Endothelial cell of umbilical vein (primary cell): ENCODE measurements around the gene ERG. TPM values are rescaled to one million over a fixed set of nuclear protein-coding genes. Genes with fewer than 3 reads are reported as not detected.

ENCODE experiments used
- BruUV-seq: library from RNA; stranded (reverse); fragments of 400-500 nt; replicated peaks from 2 replicates; lab custom pipeline; 2021; lab: Mats Ljungman, UMichigan
- CTCF ChIA-PET: fragments of 300-600, 350-600 bp; sonication (Branson Sonifier 250); formaldehyde crosslinking; loops from one replicate; lab custom pipeline; 2021; ENCODE audit warnings: antibody characterized with exemption, inconsistent platforms; lab: Charles Lee
- POLR2A ChIA-PET: fragments of 300-600, 350-600 bp; sonication (Branson Sonifier 250); formaldehyde crosslinking; loops from one replicate; lab custom pipeline; 2021; ENCODE audit warnings: antibody characterized with exemption, inconsistent platforms; lab: Charles Lee
- DNase-seq: peaks from one replicate; pipeline ENCODE4 v3.0.0-alpha.2; 2011; ENCODE audit warnings: low read depth, low spot score
- FAIRE-seq: peaks from 2 replicates; lab custom pipeline; 2011; peaks lifted over from hg19 to GRCh38; lab: Jason Lieb, UNC
- H2AFZ ChIP-seq: 2 replicates; pipeline ENCODE4 v1.6.0; 2012; ENCODE audit warnings: low read depth, low read length, control low read depth, inconsistent platforms
- H3K27ac ChIP-seq: 2 replicates; pipeline ENCODE4 v1.5.1; 2011; ENCODE audit warnings: low read depth, mild to moderate bottlenecking, control low read depth, low read length, moderate library complexity; ENCODE audit not compliant: insufficient read depth
- H3K27me3 ChIP-seq, 2 experiments: 2 replicates each; pipeline versions ENCODE4 v1.6.0 to v1.6.1; 2011; ENCODE audit warnings: low read length in 2 of 2, mixed read lengths in 1 of 2; ENCODE audit not compliant: control insufficient read depth in 2 of 2, insufficient read depth in 2 of 2
- H3K36me3 ChIP-seq, 2 experiments: 2 replicates in 1 of 2; 3 replicates in 1 of 2; pipeline ENCODE4 v1.5.1; 2011; ENCODE audit warnings: low read length in 2 of 2, mild to moderate bottlenecking in 1 of 2, moderate library complexity in 1 of 2; ENCODE audit not compliant: control insufficient read depth in 2 of 2, insufficient read depth in 2 of 2; ENCODE audit errors: extremely low read depth in 1 of 2
- H3K4me1 ChIP-seq: 3 replicates; pipeline ENCODE4 v1.5.1; 2011; ENCODE audit warnings: mild to moderate bottlenecking, low read length; ENCODE audit not compliant: control insufficient read depth, insufficient read depth; ENCODE audit errors: extremely low read depth
- H3K4me2 ChIP-seq: 2 replicates; pipeline ENCODE4 v1.6.1; 2011; ENCODE audit warnings: low read length, control low read depth, mixed read lengths; ENCODE audit not compliant: insufficient read depth
- H3K4me3 ChIP-seq, 3 experiments: fragments of 200-600 bp in 1 of 3; sonication (generic), shearing (Covaris generic) in 1 of 3; replicated peaks in 1 of 3; 2 replicates each; pipeline ENCODE4 v1.5.1; 2011 to 2016; ENCODE audit warnings: control low read depth in 3 of 3, low read length in 3 of 3, mild to moderate bottlenecking in 2 of 3, inconsistent platforms in 1 of 3, low read depth in 1 of 3, moderate library complexity in 1 of 3; ENCODE audit not compliant: insufficient read depth in 1 of 3
- H3K79me2 ChIP-seq: 2 replicates; pipeline ENCODE4 v1.6.0; 2012; ENCODE audit warnings: low read length, inconsistent platforms; ENCODE audit not compliant: control insufficient read depth, insufficient read depth
- H3K9ac ChIP-seq: replicated peaks from 2 replicates; pipeline ENCODE3; 2011; ENCODE audit warnings: low read length, control low read depth; ENCODE audit not compliant: insufficient read depth; ENCODE audit errors: extremely low read depth
- H3K9me1 ChIP-seq: replicated peaks from 3 replicates; pipeline ENCODE4 v1.6.0; 2011; ENCODE audit warnings: mild to moderate bottlenecking, low read length; ENCODE audit not compliant: control insufficient read depth, insufficient read depth; ENCODE audit errors: extremely low read depth
- H3K9me3 ChIP-seq: replicated peaks from 2 replicates; pipeline ENCODE4 v1.5.1; 2012; ENCODE audit warnings: low read length, inconsistent platforms; ENCODE audit not compliant: control insufficient read depth, insufficient read depth
- H4K20me1 ChIP-seq: replicated peaks from 2 replicates; pipeline ENCODE3; 2011; ENCODE audit warnings: mild to moderate bottlenecking, low read length; ENCODE audit not compliant: control insufficient read depth, insufficient read depth; ENCODE audit errors: extremely low read depth
- EZH2 ChIP-seq: IDR thresholded peaks from 2 replicates; pipeline ENCODE4 v1.6.1; 2012; ENCODE audit warnings: borderline replicate concordance, low read depth, mild to moderate bottlenecking, moderate library complexity, low read length, inconsistent platforms; ENCODE audit not compliant: severe bottlenecking
- FOS ChIP-seq: IDR thresholded peaks from 2 replicates; pipeline ENCODE4 v1.6.1; 2011; ENCODE audit warnings: mild to moderate bottlenecking, low read length, moderate library complexity, borderline replicate concordance; ENCODE audit not compliant: insufficient read depth
- GATA2 ChIP-seq: IDR thresholded peaks from 2 replicates; pipeline ENCODE4 v1.7.0; 2011; ENCODE audit warnings: low read depth, mild to moderate bottlenecking, moderate library complexity, mixed read lengths, low read length; ENCODE audit not compliant: insufficient read length, insufficient read depth
- JUN ChIP-seq: IDR thresholded peaks from 2 replicates; pipeline ENCODE4 v1.6.1; 2011; ENCODE audit warnings: borderline replicate concordance, low read depth; ENCODE audit not compliant: insufficient read length, insufficient read depth
- MAX ChIP-seq: IDR thresholded peaks from 2 replicates; pipeline ENCODE4 v1.6.1; 2011; ENCODE audit not compliant: insufficient read depth, insufficient read length
- MYC ChIP-seq: IDR thresholded peaks from one replicate; pipeline ENCODE4 v1.6.1; 2011; ENCODE audit warnings: mild to moderate bottlenecking, low read depth, low read length
- POLR2A ChIP-seq: IDR thresholded peaks from 2 replicates; pipeline ENCODE4 v1.6.1; 2012; ENCODE audit warnings: low read depth, mild to moderate bottlenecking, control low read depth, low read length
- POLR2AphosphoS5 ChIP-seq: IDR thresholded peaks from 2 replicates; pipeline ENCODE4 v1.6.1; 2012; ENCODE audit warnings: low read depth, mild to moderate bottlenecking, control low read depth, low read length, moderate library complexity; ENCODE audit not compliant: insufficient read depth
- dilution Hi-C: fragments of 300-500 bp; cut with MboI; formaldehyde crosslinking; loops from one replicate; pipeline ENCODE4 v1.15.0; 2019; ENCODE audit warnings: low sequenced_read_pairs; ENCODE audit not compliant: extremely low pct_ligation_motif_present
- intact Hi-C: fragments of 100-400 bp; cut with micrococcal nuclease; formaldehyde crosslinking; loops from one replicate; pipeline ENCODE4 v1.10.0; 2022
- polyA plus RNA-seq, 4 experiments: library from polyadenylated mRNA; depleted of rRNA in 3 of 4; stranded (reverse) in 3 of 4; unstranded in 1 of 4; fragments of >200 nt; gene quantifications; 2 replicates each; pipeline versions ENCODE4 v1.2.1 to v1.2.3, GENCODE V29; 2011 to 2012; ENCODE audit warnings: missing spikeins in 1 of 4
- total RNA-seq: library from RNA; stranded (reverse); gene quantifications from 2 replicates; pipeline ENCODE4 v1.2.3, GENCODE V29; 2021
- TF ChIP-seq, protein P1 (sequence below), 2 donors: IDR thresholded peaks; 1 replicate in 1 of 2; 2 replicates in 1 of 2; pipeline ENCODE4 v1.5.1; 2011; ENCODE audit warnings: low read length in 2 of 2, mild to moderate bottlenecking in 2 of 2, moderate library complexity in 2 of 2, control low read depth in 1 of 2, inconsistent platforms in 1 of 2, low read depth in 1 of 2; ENCODE audit not compliant: insufficient read depth in 1 of 2; ENCODE audit errors: extremely low read depth in 1 of 2

The ERG gene
- total and polyA plus RNA-seq, 2 donors (not counting 3 experiments of a cell fraction or from before 2014, with no cell fraction given), result 173 to 210 TPM

- peak overlapping the region; percentile 100 for H3K27ac ChIP-seq
- DNase-seq (no peak), FAIRE-seq (no peak)
- POLR2A ChIA-PET, result no interaction called here
- H3K9me1 ChIP-seq, result no peaks in the 10 kb centered on the region
- no TSS peak for BruUV-seq
- CTCF ChIA-PET, result interaction anchor here (1.0 to 1.2 kb wide), 3 partner anchors 11 to 105 kb away, joined by 3 to 4 read pairs (median 3); no protein-coding TSS in a partner anchor
- H3K79me2 ChIP-seq, result peaks cover 91% of the 10 kb centered on the region
- TF ChIP-seq POLR2A (no peak), FOS (no peak), POLR2AphosphoS5 (no peak), MYC (no peak), EZH2 (no peak), GATA2 (no peak), JUN (no peak), MAX (no peak)
- TF ChIP-seq, protein P1, sequence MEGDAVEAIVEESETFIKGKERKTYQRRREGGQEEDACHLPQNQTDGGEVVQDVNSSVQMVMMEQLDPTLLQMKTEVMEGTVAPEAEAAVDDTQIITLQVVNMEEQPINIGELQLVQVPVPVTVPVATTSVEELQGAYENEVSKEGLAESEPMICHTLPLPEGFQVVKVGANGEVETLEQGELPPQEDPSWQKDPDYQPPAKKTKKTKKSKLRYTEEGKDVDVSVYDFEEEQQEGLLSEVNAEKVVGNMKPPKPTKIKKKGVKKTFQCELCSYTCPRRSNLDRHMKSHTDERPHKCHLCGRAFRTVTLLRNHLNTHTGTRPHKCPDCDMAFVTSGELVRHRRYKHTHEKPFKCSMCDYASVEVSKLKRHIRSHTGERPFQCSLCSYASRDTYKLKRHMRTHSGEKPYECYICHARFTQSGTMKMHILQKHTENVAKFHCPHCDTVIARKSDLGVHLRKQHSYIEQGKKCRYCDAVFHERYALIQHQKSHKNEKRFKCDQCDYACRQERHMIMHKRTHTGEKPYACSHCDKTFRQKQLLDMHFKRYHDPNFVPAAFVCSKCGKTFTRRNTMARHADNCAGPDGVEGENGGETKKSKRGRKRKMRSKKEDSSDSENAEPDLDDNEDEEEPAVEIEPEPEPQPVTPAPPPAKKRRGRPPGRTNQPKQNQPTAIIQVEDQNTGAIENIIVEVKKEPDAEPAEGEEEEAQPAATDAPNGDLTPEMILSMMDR (IDR thresholded peaks at IDR 0.05; ENCODE audit: extremely low read depth in 1 of 2, insufficient read depth in 1 of 2, low read depth in 1 of 2, low read length in 2 of 2), result no peak
- H3K36me3 ChIP-seq, result peaks cover 0 to 10% of the 10 kb centered on the region in 2 experiments
- dilution Hi-C loops, result no loop called here
- H3K9ac ChIP-seq, result peak overlapping the region; percentile 100
- no peaks in the 10 kb centered on the region for H3K27me3 ChIP-seq
- H4K20me1 ChIP-seq, result no peaks in the 10 kb centered on the region
- peak overlapping the region in 2 of 3 experiments; percentile 84 to 100 for H3K4me3 ChIP-seq
- peak overlapping the region; percentile 95 for H3K4me2 ChIP-seq
- no peaks in the 10 kb centered on the region for H3K9me3 ChIP-seq
- H3K4me1 ChIP-seq, result peaks cover 64% of the 10 kb centered on the region
- intact Hi-C loops, result loop anchor here (1.0 kb wide), 1 partner anchor 39 kb away; no protein-coding TSS in a partner anchor
- H2AFZ ChIP-seq, result no peak overlapping the region
Observed at GRCh38 chr21:38494251-38494642, 4.0 kb downstream of the ERG start.
